Dedifferentiated amniotic fluid mesenchymal stem cell (primary cell): ENCODE measurements around the gene RHO.
"Not testable (repeated sequence)": the region's sequence is repeated elsewhere in the genome, so short reads cannot be mapped to it uniquely, and the experiment has no call there.

Source experiments
- DNase-seq: peaks from one replicate; pipeline ENCODE4 v3.0.0-alpha.2; 2016; ENCODE audit errors: extremely low spot score

Gene RHO

GRCh38 chr3:129543156-129543790, 14.8 kb downstream of the RHO start, which contains the start of gene H1-8:
Gene H1-8, plus strand, starts transcription at chr3:129543175. Its CDS starts 44 bp downstream, at chr3:129543219.
- DNase-seq = no peak

- DNase-seq = no peak
Measured at GRCh38 chr3:129543999-129544398, 15.6 kb downstream of the RHO start.

GRCh38 chr3:129545951-129546350, 17.5 kb downstream of the RHO start:
- DNase-seq = not testable (repeated sequence)

- no peak for DNase-seq
Measured at GRCh38 chr3:129547241-129547640, 18.8 kb downstream of the RHO start.

- DNase-seq = no peak
Measured at GRCh38 chr3:129548104-129548965, 19.9 kb downstream of the RHO start.

- no peak for DNase-seq
Measured at GRCh38 chr3:129549006-129549800, 20.8 kb downstream of the RHO start.

GRCh38 chr3:129549805-129550204, 21.4 kb downstream of the RHO start:
- no peak for DNase-seq

GRCh38 chr3:129552287-129553050, 24.0 kb downstream of the RHO start:
- no peak for DNase-seq

- DNase-seq = no peak
Measured at GRCh38 chr3:129553171-129553570, 24.7 kb downstream of the RHO start.

GRCh38 chr3:129553719-129554118, 25.3 kb downstream of the RHO start:
- no peak for DNase-seq

- no peak for DNase-seq
Measured at GRCh38 chr3:129554356-129555152, 26.1 kb downstream of the RHO start.

- DNase-seq = no peak
Measured at GRCh38 chr3:129555153-129555550, 26.7 kb downstream of the RHO start.

GRCh38 chr3:129555616-129556357, 27.3 kb downstream of the RHO start:
- no peak for DNase-seq

GRCh38 chr3:129556358-129556695, 27.9 kb downstream of the RHO start:
- no peak for DNase-seq

- no peak for DNase-seq
Measured at GRCh38 chr3:129556890-129557547, 28.6 kb downstream of the RHO start.

- DNase-seq = no peak
Measured at GRCh38 chr3:129557548-129557894, 29.1 kb downstream of the RHO start.

- no peak for DNase-seq
Measured at GRCh38 chr3:129558081-129558771, 29.8 kb downstream of the RHO start.

GRCh38 chr3:129558772-129559564, 30.5 kb downstream of the RHO start:
- no peak for DNase-seq
